HG03439 (cell line): ENCODE measurements around the gene IKBKE.

Experiments
- ATAC-seq: cut with Tn5 transposase; IDR thresholded peaks from one replicate; pipeline ENCODE4 v1.9.1; 2021; ENCODE audit warnings: mild to moderate bottlenecking, moderate library complexity; ENCODE audit not compliant: unreplicated experiment

Gene IKBKE

DNA sequence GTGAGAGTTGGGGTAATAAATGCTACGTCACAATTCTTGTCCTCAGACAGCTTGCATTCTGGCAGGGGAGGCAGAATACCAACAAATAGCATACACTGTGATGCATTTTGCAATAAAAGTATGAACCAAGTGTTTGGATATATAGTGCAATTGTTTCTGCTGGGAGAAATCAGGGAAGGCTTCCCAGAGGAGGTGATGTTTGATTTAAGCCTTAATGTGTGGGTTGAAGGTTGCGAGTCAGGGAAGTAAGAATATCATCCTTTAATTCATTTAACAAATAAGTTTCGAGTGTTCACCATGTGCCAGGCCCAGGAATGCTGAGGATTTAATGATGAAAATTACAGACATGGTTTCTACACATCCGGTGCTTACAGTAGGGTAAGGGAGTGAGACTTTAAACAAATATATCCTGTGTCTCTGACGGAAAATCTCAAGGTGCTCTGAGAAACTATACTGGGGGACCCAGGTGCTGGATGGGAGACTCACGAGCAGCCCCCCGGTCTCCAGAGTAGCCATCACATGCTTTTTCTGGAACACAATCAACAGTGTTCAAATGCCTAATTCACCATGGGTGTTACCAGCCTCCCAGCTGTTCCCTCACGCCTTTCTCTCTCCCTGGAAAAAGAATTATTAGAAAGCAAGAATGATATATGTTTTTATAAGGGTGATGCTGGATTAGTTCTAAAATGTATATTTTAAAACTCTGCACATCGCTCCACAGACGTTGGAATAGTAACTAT lies 68.8 kb downstream of the IKBKE start:
- ATAC-seq = no peak

DNA sequence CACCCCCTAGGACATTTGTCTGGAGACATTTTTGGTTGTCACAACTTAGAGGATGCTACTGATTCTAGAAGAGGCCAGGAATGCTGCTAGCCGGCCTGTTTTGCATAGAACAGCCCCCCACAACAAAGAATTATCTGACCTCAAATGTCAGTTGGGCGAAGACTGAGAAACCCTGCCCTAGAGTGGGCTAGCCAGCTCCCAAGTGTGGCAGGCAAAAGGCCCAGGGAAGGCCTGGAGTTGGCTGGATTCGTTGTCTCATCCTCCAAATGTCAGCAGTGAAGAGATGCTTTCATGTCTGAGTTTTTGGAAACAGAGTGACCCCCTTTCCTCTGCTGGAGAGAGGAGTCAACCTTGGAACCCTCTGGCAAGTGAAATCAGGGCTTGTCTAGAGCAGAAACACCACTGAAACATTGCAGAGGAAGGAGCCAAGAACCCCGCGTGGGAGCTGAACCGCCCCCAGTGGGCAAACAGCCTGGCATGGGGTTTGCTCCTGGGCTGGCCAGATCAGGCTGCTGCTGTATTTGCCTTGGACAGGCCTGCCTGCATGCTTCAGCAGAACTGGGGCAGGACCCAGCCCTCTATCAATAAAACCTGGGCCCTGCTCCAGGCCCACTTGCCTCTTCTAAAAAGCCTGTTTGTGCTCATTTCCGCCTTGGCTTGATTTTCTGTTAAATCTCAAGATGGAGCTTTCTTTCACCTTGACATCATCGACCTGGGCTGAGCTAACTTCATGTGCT lies 69.9 kb downstream of the IKBKE start:
- ATAC-seq = no peak

DNA sequence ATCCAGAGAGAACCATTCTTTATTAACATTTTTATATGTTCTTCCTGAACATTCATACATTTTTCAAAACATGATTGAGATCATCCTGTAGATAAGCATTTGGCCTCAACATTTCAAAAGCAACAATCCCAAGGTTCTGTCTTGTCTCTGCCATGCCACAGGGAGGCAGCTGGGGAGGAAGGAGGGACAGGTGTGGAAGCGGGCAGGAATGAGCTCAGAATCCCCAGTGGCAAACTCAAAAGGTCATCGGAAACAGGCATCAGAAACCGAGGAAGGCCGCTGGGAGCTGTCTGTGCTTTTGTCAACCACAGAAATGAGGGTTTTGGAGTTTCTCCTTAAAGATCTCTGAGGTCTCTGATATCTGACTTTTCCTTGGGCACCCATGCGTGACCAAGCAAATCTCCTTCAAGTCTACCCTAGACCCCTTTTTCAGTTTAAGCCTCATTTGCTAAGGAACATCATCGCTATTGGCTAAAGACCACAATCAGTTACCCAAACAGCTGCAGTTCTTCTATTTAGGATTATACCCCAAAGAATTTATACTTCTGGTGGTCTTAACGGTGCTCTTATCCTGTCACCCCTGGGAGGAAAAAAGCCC lies 71.1 kb downstream of the IKBKE start:
- ATAC-seq = no peak

DNA sequence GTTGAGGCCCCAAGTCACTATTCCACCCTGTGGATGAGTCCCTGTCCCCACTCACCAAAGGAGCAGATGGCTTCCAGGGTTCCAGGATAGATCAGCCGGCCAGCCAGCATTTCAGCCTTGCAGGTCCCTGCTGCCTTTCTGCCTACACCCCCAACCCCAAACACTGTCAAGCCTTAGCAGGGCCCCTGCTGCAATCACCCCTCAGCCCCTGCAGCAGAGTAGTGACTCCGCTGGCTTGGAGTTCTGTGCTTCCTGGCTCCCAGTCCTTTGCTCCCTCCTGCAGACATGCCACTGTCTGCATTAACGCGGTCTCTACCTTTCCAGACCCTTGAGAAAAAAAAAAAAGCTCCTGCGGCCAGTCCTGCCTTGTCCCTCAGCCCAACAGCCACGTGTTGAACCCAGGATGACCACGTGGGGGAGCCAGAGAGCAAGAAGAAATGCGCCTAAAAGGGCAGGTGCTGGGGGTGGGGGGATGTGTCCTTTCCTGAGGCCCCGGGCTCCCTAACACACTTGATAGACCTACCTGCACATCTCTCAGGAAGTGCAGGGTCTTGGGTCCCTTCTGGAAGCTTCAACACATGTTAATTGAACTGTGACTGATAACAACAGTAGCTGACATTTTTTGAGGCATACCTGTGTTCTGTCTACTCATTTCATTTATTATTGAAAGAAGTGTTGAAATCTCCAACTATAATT lies 74.4 kb downstream of the IKBKE start:
- peak; percentile 58 for ATAC-seq

DNA sequence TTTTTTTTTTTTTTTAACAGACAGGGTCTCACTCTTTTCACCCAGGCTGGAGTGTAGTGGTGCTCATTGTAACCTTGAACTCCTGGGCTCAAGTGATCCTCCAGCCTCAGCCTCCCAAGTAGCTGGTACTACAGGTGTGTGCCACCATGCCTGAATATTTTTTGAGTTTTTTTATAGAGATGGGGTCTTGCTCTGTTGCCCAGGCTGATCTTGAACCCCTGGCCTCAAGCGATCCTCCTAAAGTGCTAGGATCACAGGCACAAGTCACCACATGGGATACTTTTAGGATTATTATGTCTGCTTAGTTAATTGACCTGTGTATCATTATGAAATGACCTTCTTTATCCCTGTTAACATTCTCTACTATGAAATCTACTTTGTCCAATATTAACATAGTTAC lies 75.1 kb downstream of the IKBKE start:
- no peak for ATAC-seq
